SK-N-MC (cell line): ENCODE results near the gene RBP7.
"Not testable (repeated sequence)": the region's sequence is repeated elsewhere in the genome, so short reads cannot be mapped to it uniquely, and the experiment has no call there.

Experiments
- DNase-seq: peaks from one replicate; pipeline ENCODE4 v3.0.0-alpha.2; 2011; ENCODE audit warnings: low read depth, low spot score
- H3K27ac ChIP-seq: fragments of 200-600 bp; sonication (generic); 2 replicates; pipeline ENCODE4 v1.5.1; 2016; ENCODE audit warnings: mixed run types
- H3K36me3 ChIP-seq: fragments of 200-600 bp; sonication (generic); 2 replicates; pipeline ENCODE4 v1.6.1; 2017; ENCODE audit warnings: antibody characterized with exemption, low read length, mixed read lengths; ENCODE audit not compliant: insufficient read depth
- H3K4me3 ChIP-seq: fragments of 200-600 bp; sonication (generic); 2 replicates; pipeline ENCODE4 v1.5.1; 2016
- H3K9ac ChIP-seq: fragments of 200-600 bp; sonication (generic); 2 replicates; pipeline ENCODE4 v1.8.0; 2017; ENCODE audit warnings: mixed run types, mixed read lengths; ENCODE audit not compliant: insufficient read length
- H3K9me3 ChIP-seq: fragments of 200-600 bp; sonication (generic); 2 replicates; pipeline ENCODE4 v1.6.1; 2017; ENCODE audit warnings: low read depth, mild to moderate bottlenecking, antibody characterized with exemption, low read length, moderate library complexity, mixed read lengths
- EZH2 ChIP-seq: fragments of 200-600 bp; sonication (generic); IDR thresholded peaks from one replicate; pipeline ENCODE4 v1.6.1; 2017; ENCODE audit warnings: antibody characterized with exemption
- FOXP2 ChIP-seq: optimal IDR thresholded peaks from 2 replicates; pipeline ENCODE3; 2011; ENCODE audit warnings: mild to moderate bottlenecking, moderate library complexity; ENCODE audit not compliant: insufficient read depth; ENCODE audit errors: extremely low read length, control extremely low read depth
- POLR2AphosphoS5 ChIP-seq: IDR thresholded peaks from 2 replicates; pipeline ENCODE4 v1.6.1; 2012; ENCODE audit warnings: mild to moderate bottlenecking, low read depth, low read length, borderline replicate concordance

RBP7 gene

DNA sequence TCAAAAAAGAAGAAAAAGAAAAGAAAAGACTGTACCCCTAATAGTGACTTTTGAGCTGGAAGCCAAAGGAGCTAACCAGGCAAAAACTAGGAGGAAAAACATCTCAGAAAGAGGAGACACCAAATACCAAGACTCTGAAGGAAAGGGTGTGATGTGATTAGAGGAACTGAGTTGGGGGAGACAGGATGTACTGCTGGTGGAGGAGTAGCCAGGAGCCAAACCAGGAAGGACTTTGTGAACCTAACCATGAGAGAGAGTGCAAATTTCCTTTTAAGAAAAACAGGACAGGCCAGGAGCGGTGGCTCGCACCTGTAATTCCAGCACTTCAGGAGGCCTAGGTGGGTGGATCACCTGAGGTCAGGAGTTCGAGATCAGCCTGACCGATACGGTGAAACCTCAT, 4.1 kb upstream of the RBP7 start:
- DNase-seq: no peak
- no peaks in the 10 kb centered on the region for H3K36me3 ChIP-seq
- no peak overlapping the region for H3K27ac ChIP-seq
- TF ChIP-seq POLR2AphosphoS5 (no peak), EZH2 (no peak), FOXP2 (no peak)
- H3K9ac ChIP-seq: no peak overlapping the region
- no peak overlapping the region for H3K4me3 ChIP-seq
- H3K9me3 ChIP-seq: no peaks in the 10 kb centered on the region

DNA sequence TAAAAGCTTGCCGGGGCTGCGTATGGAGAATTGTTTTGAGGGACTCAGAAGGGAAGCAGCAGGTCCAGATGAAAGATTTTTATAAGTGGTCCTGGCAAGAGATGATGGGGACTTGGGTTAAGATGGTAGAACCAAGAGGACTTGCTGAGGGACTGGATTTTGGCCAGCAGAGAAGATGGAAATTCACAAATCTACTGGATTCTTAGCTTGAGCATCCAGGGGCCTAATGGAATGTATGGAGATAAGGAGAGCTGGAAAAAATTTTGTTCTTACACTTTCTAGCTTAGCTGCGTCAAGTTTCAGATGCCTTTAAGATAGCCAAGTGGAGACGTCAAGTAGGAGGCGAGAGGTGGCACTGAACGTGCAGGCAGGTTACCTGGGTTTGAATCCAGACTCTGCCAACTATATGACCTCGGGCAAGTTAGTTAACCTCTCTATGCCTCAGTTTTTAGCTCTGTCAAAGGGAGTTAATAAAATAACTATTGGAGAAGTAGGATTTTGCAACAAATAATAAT, 3.4 kb upstream of the RBP7 start:
- Histone ChIP-seq H3K9ac (no peak overlapping the region), H3K36me3 (no peaks in the 10 kb centered on the region), H3K27ac (no peak overlapping the region), H3K9me3 (no peaks in the 10 kb centered on the region), H3K4me3 (no peak overlapping the region)
- no peak for DNase-seq
- TF ChIP-seq EZH2 (no peak), POLR2AphosphoS5 (no peak), FOXP2 (no peak)

DNA sequence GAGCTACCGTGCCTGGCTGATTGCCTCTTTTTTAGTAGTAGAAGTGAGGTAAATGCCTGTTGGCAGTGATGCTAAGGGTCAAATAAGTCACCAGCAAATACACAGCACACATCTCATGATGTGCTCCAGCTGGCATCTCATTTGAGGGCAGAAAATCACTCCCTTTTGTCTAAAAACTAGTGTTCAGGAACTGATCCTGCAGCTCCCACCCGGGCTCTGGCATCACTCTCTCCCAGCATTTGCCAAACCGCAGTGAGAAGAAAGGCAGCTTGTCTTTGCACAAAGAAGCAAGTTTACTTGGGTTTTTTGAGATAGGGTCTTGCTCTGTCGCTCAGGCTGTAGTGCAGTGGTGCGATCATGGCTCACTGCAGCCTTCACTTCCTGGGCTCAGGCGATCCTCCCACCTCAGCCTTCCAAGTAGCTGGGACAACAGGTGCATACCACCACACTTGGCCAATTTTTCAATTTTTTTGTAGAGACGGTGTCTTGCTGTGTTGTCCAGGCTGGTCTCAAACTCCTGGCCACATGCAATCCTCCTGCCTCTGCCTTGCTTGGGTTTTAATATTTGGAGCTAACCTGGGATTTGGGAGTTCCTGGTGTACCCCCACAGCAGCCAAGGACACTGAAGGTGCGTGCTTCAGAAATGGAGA, 4.1 kb downstream of the RBP7 start:
- DNase-seq: no peak
- no peak for TF ChIP-seq FOXP2
- no peak for TF ChIP-seq EZH2
- no peak for TF ChIP-seq POLR2AphosphoS5
- no peak overlapping the region for H3K4me3 ChIP-seq
- no peak overlapping the region for H3K27ac ChIP-seq
- no peaks in the 10 kb centered on the region for H3K9me3 ChIP-seq
- no peaks in the 10 kb centered on the region for H3K36me3 ChIP-seq
- no peak overlapping the region for H3K9ac ChIP-seq

DNA sequence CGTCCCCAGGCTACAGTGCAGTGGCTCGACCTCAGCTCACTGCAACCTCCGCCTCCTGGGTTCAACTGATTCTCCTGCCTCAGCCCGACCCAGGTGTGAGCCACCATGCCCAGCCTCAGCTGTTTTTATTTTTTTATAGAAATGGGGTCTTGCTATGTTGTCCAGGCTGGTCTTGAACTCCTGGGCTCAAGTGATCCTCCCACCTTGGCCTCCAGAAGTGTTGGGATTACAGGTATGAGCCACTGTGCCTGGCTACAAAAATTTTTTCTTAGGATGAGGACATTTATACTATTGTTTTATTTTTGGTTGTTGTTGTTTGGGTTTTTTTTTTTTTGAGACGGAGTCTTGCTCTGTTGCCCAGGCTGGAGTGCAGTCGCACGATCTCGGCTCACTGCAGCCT, 8.2 kb downstream of the RBP7 start:
- DNase-seq, H3K36me3 ChIP-seq, H3K27ac ChIP-seq: not testable (repeated sequence)

DNA sequence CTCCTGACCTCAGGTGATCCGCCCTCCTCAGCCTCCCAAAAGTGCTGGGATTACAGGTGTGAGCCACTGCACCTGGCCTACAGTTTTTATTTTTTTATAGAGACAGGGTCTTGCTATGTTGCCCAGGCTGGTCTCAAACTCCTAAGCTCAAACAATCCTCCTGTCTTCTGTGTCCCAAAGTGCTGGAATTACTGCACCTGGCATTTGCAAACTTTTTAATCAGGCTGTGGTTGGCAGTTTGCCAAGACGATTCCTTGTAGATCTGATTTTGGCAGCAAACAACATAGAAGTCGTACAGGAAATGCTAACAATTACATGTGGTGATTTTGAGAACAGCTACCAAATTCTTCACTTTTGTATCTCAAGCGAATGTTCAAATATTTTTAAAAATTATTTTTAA, 10.1 kb downstream of the RBP7 start:
- no peak for TF ChIP-seq EZH2
- TF ChIP-seq POLR2AphosphoS5: no peak
- TF ChIP-seq FOXP2: no peak
- no peak overlapping the region for H3K4me3 ChIP-seq
- peak overlapping the region; percentile 47; the same call in 1 of the 2 replicates for H3K27ac ChIP-seq
- DNase-seq: peak; percentile 24
- no peak overlapping the region for H3K9ac ChIP-seq
- H3K9me3 ChIP-seq: no peaks in the 10 kb centered on the region
- H3K36me3 ChIP-seq: no peaks in the 10 kb centered on the region

More for the DNA sequence above, 8.2 kb downstream of the RBP7 start:
- not testable (repeated sequence) for H3K4me3 ChIP-seq, H3K9me3 ChIP-seq, H3K9ac ChIP-seq

- no peak for TF ChIP-seq FOXP2
- Histone ChIP-seq H3K9ac (no peak overlapping the region), H3K27ac (no peak overlapping the region), H3K4me3 (no peak overlapping the region), H3K9me3 (no peaks in the 10 kb centered on the region), H3K36me3 (no peaks in the 10 kb centered on the region)
- no peak for DNase-seq
These were observed 17.0 kb downstream of the RBP7 start for GRCh38 chr1:10014016-10014415.

DNA sequence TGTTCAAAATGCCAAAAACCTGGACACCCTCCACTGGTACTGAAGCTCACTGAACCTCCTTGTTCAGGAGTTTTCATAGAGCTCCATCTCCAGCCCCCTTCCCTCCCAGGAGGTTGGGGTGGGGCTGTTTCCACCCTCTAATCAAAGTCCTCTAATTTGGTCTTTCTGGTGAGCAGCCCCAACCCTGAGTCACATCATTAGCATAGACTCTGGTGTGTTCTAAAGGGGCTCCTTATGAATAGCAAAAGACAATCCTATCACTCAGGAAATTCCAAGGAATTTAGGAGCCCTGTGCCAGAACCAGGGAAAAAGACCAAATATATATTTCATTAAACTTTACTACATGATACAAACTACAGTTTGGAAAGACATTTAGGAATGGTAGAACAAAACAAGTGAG, 22.5 kb downstream of the RBP7 start:
- DNase-seq: no peak
- Histone ChIP-seq H3K9me3 (no peaks in the 10 kb centered on the region), H3K4me3 (no peak overlapping the region), H3K9ac (no peak overlapping the region), H3K27ac (peak overlapping the region; percentile 54), H3K36me3 (no peaks in the 10 kb centered on the region)
- TF ChIP-seq POLR2AphosphoS5: no peak
- no peak for TF ChIP-seq FOXP2
- no peak for TF ChIP-seq EZH2

DNA sequence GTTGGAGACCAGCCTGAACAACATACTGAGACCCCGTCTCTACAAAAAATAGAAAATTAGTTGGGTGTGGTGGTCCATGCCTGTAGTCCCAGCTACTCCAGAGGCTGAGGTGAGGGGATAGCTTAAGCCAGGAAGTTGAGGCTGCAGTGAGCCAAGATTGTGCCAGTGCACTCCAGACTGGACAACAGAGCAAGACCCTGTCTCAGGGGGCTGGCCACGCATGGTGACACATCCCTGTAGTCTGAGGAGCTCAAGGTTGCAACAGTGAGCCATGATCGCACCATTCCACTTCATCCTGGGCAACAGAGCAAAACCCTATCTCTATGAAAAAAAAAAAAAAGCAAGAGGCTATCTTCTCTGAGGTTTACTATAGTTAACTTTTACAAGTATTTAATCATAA, 23.1 kb downstream of the RBP7 start:
- H3K27ac ChIP-seq: peak overlapping the region; percentile 69
- H3K36me3 ChIP-seq: no peaks in the 10 kb centered on the region
- TF ChIP-seq EZH2 (no peak), FOXP2 (no peak), POLR2AphosphoS5 (no peak)
- DNase-seq: no peak
- no peaks in the 10 kb centered on the region for H3K9me3 ChIP-seq
- no peak overlapping the region for H3K4me3 ChIP-seq
- H3K9ac ChIP-seq: no peak overlapping the region

DNA sequence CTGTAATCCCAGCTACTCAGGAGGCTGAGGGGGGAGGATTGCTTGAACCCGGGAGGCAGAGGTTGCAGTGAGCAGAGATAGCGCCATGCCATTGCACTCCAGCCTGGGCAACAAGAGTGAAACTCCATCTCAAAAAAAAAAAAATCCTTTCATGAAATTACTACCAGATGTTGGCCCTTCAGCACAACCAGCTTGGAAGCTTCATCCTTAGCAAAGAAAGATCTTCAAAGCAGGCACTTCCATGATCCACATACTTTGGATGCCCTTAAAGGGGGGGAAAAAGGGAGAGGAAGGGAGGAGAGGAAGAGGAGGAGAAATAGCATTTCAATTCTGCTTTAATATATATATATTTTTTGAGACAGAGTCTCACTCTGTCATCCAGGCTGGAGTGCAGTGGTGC, 23.6 kb downstream of the RBP7 start:
- not testable (repeated sequence) for H3K9ac ChIP-seq, H3K4me3 ChIP-seq, H3K36me3 ChIP-seq, H3K9me3 ChIP-seq, DNase-seq
- peak overlapping the region; percentile 69 for H3K27ac ChIP-seq

DNA sequence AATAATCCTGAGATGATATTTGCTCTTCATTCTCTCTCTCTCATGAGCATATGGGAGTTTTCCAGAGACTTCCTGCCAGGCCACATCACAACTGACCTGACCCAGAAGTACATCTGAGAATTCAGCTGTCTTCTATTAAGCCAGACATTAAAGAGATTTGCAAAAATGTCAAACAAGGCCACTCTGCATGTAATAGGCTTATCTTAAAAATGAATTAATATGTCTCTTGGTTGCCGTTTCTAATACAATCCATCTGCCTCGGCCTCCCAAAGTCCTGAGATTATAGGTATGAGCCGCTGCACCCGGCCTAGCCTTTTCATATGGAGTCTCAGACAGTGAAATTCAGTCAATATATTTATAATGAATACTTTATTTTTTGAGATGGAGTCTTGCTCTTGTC, 25.0 kb downstream of the RBP7 start:
- not testable (repeated sequence) for H3K36me3 ChIP-seq, H3K9me3 ChIP-seq, H3K27ac ChIP-seq, H3K9ac ChIP-seq, H3K4me3 ChIP-seq, DNase-seq
